ENCODE data around the gene ATG16L2. TPM values are rescaled to one million over a fixed set of nuclear protein-coding genes. Genes with fewer than 3 reads are reported as not detected.

ATG16L2 gene
- total RNA-seq, 4 donors from 2014 or later: 3.1 to 8.1 (median 4.3) TPM

- peaks cover 21 to 25% of the 10 kb centered on the region in 2 donors for H3K4me1 ChIP-seq
These were observed 35.4 kb upstream of the ATG16L2 start for GRCh38 chr11:72778535-72779494.

GRCh38 chr11:72779495-72780128 lies 34.6 kb upstream of the ATG16L2 start:
- no peak for DNase-seq
- intact Hi-C loops (cut with DNase I; ENCODE audit: low total_unique reads) (no loop called here), in situ Hi-C loops (cut with MboI; ENCODE audit: low sequenced_read_pairs in 4 of 4) (loop anchor here in 2 of 4 donors (5.0 to 10.0 kb wide), 2 partner anchors 52 to 55 kb away; no protein-coding TSS in a partner anchor)
- TF ChIP-seq POLR2A (IDR thresholded peaks at IDR 0.05) (no peak), CTCF (IDR thresholded peaks at IDR 0.05 in 4 of 5, conservative IDR thresholded peaks at IDR 0.05 in 1 of 5) (no peak)
- H3K27me3 ChIP-seq: no peaks in the 10 kb centered on the region
- no peak overlapping the region for H3K27ac ChIP-seq
- no peaks in the 10 kb centered on the region for H3K36me3 ChIP-seq
- ATAC-seq: no peak
- H3K4me3 ChIP-seq: no peak overlapping the region
- no peaks in the 10 kb centered on the region for H3K9me3 ChIP-seq
- peaks cover 19 to 25% of the 10 kb centered on the region in 2 donors for H3K4me1 ChIP-seq

More at GRCh38 chr11:72778535-72779494, 35.4 kb upstream of the ATG16L2 start:
- Histone ChIP-seq H3K9me3 (no peaks in the 10 kb centered on the region), H3K27me3 (no peaks in the 10 kb centered on the region), H3K4me3 (no peak overlapping the region), H3K36me3 (no peaks in the 10 kb centered on the region), H3K27ac (peak overlapping the region in 1 of 4 donors; percentile 53)
- no peak for TF ChIP-seq POLR2A (IDR thresholded peaks at IDR 0.05)
- TF ChIP-seq CTCF (IDR thresholded peaks at IDR 0.05 in 4 of 5, conservative IDR thresholded peaks at IDR 0.05 in 1 of 5): no peak
- DNase-seq: no peak
- ATAC-seq: no peak
- intact Hi-C loops (cut with DNase I; ENCODE audit: low total_unique reads) (no loop called here), in situ Hi-C loops (cut with MboI; ENCODE audit: low sequenced_read_pairs in 4 of 4) (no loop called here)

GRCh38 chr11:72780296-72781062 lies 33.7 kb upstream of the ATG16L2 start:
- Histone ChIP-seq H3K4me3 (peak overlapping the region; percentile 69 to 92 (median 78)), H3K9me3 (no peaks in the 10 kb centered on the region), H3K4me1 (peaks cover 19 to 25% of the 10 kb centered on the region in 2 donors), H3K27ac (peak overlapping the region in 2 of 4 donors; percentile 48 to 63), H3K27me3 (no peaks in the 10 kb centered on the region), H3K36me3 (no peaks in the 10 kb centered on the region)
- in situ Hi-C loops (cut with MboI; ENCODE audit: low sequenced_read_pairs in 4 of 4): loop anchor here in 2 of 4 donors (5.0 to 10.0 kb wide), 2 partner anchors 53 to 56 kb away; no protein-coding TSS in a partner anchor
- intact Hi-C loops (cut with DNase I; ENCODE audit: low total_unique reads): no loop called here
- peak in 1 of 2 donors; percentile 9 for ATAC-seq
- DNase-seq: no peak
- TF ChIP-seq CTCF (IDR thresholded peaks at IDR 0.05 in 4 of 5, conservative IDR thresholded peaks at IDR 0.05 in 1 of 5) (no peak), POLR2A (IDR thresholded peaks at IDR 0.05) (no peak)

- peak; percentile 3 to 35 for ATAC-seq
- Histone ChIP-seq H3K36me3 (no peaks in the 10 kb centered on the region), H3K27me3 (no peaks in the 10 kb centered on the region), H3K9me3 (no peaks in the 10 kb centered on the region), H3K27ac (peak overlapping the region in 3 of 4 donors; percentile 48 to 63 (median 52)), H3K4me3 (peak overlapping the region; percentile 69 to 92 (median 78)), H3K4me1 (peaks cover 19 to 25% of the 10 kb centered on the region in 2 donors)
- intact Hi-C loops (cut with DNase I; ENCODE audit: low total_unique reads): no loop called here
- TF ChIP-seq CTCF (IDR thresholded peaks at IDR 0.05 in 4 of 5, conservative IDR thresholded peaks at IDR 0.05 in 1 of 5) (no peak), POLR2A (IDR thresholded peaks at IDR 0.05) (no peak)
- in situ Hi-C loops (cut with MboI; ENCODE audit: low sequenced_read_pairs in 4 of 4): loop anchor here in 2 of 4 donors (5.0 to 10.0 kb wide), 2 partner anchors 54 to 56 kb away; no protein-coding TSS in a partner anchor
- DNase-seq: no peak
These were observed 33.2 kb upstream of the ATG16L2 start for GRCh38 chr11:72781063-72781312.
